K562 (cell line): ENCODE data around the gene WWOX. TPM values are rescaled to one million over a fixed set of nuclear protein-coding genes. Genes with fewer than 3 reads are reported as not detected.

Experiments
- ATAC-seq: fragments of 200-7000 bp; cut with Tn5 transposase; 3 replicates; pipeline ENCODE4 v1.9.1; 2020; ENCODE audit warnings: moderate library complexity
- BruUV-seq: library from RNA; stranded (reverse); fragments of 400-500 nt; replicated peaks from 2 replicates; lab custom pipeline; 2021; lab: Mats Ljungman, UMichigan
- CTCF ChIA-PET: fragments of 300-600 bp; formaldehyde crosslinking; extraction: SDS; loops from one replicate; lab custom pipeline; 2021; ENCODE audit warnings: low intra/inter-chr PET ratio; lab: Yijun Ruan, JAX
- POLR2A ChIA-PET: fragments of 300-600, 350-650 bp; sonication (Branson Sonifier 250); formaldehyde crosslinking; extraction: SDS; loops from one replicate; lab custom pipeline; 2021; ENCODE audit warnings: antibody characterized with exemption, inconsistent platforms; lab: Yijun Ruan, JAX
- DNase-seq, 4 experiments: peaks; one replicate each; pipeline versions ENCODE4 v3.0.0 to v3.0.0-alpha.2; 2011 to 2018; ENCODE audit warnings: low spot score in 3 of 4, mixed read lengths in 3 of 4; ENCODE audit errors: extremely low read depth in 1 of 4
- FAIRE-seq: peaks from 2 replicates; lab custom pipeline; 2011; peaks lifted over from hg19 to GRCh38; lab: Jason Lieb, UNC
- H2AFZ ChIP-seq: 2 replicates; pipeline ENCODE4 v1.6.0; 2011; ENCODE audit warnings: low read depth, low read length, control low read depth, inconsistent platforms
- H3K27ac ChIP-seq: fragments of 200-600 bp; 3 replicates; pipeline ENCODE4 v1.8.0; 2011; ENCODE audit warnings: low read depth, mild to moderate bottlenecking, control low read depth, inconsistent platforms, low read length, moderate library complexity, mixed read lengths; ENCODE audit errors: extremely low read depth
- H3K27me3 ChIP-seq, 2 experiments: fragments of 300-600 bp in 1 of 2; 2 replicates in 1 of 2; 3 replicates in 1 of 2; pipeline versions ENCODE4 v1.6.0 to v1.8.0; 2011; ENCODE audit warnings: inconsistent platforms in 2 of 2, low read length in 2 of 2, mild to moderate bottlenecking in 1 of 2, mixed read lengths in 1 of 2, moderate library complexity in 1 of 2; ENCODE audit not compliant: control insufficient read depth in 2 of 2, insufficient read depth in 2 of 2
- H3K36me3 ChIP-seq: fragments of 300-600 bp; 3 replicates; pipeline ENCODE4 v1.8.0; 2011; ENCODE audit warnings: mild to moderate bottlenecking, low read length, inconsistent platforms; ENCODE audit not compliant: control insufficient read depth, insufficient read depth
- H3K4me1 ChIP-seq, 2 experiments: fragments of 200-600 bp in 1 of 2; replicated peaks in 1 of 2; 2 replicates in 1 of 2; 3 replicates in 1 of 2; pipeline versions ENCODE4 v1.5.1 to v1.8.0; 2011; ENCODE audit warnings: inconsistent platforms in 2 of 2, low read length in 2 of 2, mild to moderate bottlenecking in 1 of 2, mixed read lengths in 1 of 2, moderate library complexity in 1 of 2; ENCODE audit not compliant: control insufficient read depth in 2 of 2, insufficient read depth in 2 of 2
- H3K4me2 ChIP-seq: 2 replicates; pipeline ENCODE4 v1.6.1; 2011; ENCODE audit warnings: low read length, control low read depth, inconsistent platforms, mixed read lengths; ENCODE audit not compliant: insufficient read depth
- H3K4me3 ChIP-seq: fragments of 200-600 bp; sonication (generic), shearing (Covaris generic); 2 replicates; pipeline ENCODE4 v1.5.1; 2016; ENCODE audit warnings: control low read depth, inconsistent platforms
- H3K79me2 ChIP-seq: fragments of 200-600 bp; 3 replicates; pipeline ENCODE4 v1.8.0; 2011; ENCODE audit warnings: low read length, inconsistent platforms; ENCODE audit not compliant: control insufficient read depth, insufficient read depth
- H3K9ac ChIP-seq, 2 experiments: 2 replicates each; pipeline versions ENCODE4 v1.6.0 to v1.6.1; 2011; ENCODE audit warnings: low read depth in 2 of 2, low read length in 2 of 2, control low read depth in 1 of 2, inconsistent platforms in 1 of 2, mild to moderate bottlenecking in 1 of 2, mixed read lengths in 1 of 2; ENCODE audit not compliant: insufficient read depth in 1 of 2
- H3K9me1 ChIP-seq: one replicate; pipeline ENCODE4 v1.6.0; 2011; ENCODE audit warnings: inconsistent platforms, mild to moderate bottlenecking, low read length, moderate library complexity; ENCODE audit not compliant: control insufficient read depth, insufficient read depth
- H3K9me3 ChIP-seq: replicated peaks from 2 replicates; pipeline ENCODE4 v1.5.1; 2011; ENCODE audit warnings: low read depth, low read length, inconsistent platforms; ENCODE audit not compliant: control insufficient read depth, insufficient read depth
- H4K20me1 ChIP-seq: replicated peaks from 2 replicates; pipeline ENCODE4 v1.6.1; 2011; ENCODE audit warnings: low read length, inconsistent platforms, mixed read lengths; ENCODE audit not compliant: control insufficient read depth, insufficient read depth
- FOXM1 ChIP-seq, 2 experiments: fragments of 450-650 bp in 1 of 2; sonication (generic) in 1 of 2; formaldehyde crosslinking in 1 of 2; IDR thresholded peaks; 2 replicates each; pipeline versions ENCODE4 v1.6.1 to v1.9.0; 2017 to 2022; ENCODE audit warnings: low read depth in 2 of 2, mild to moderate bottlenecking in 2 of 2, missing genetic modification reagents in 1 of 2, moderate library complexity in 1 of 2
- HINFP ChIP-seq: fragments of 450-650 bp; conservative IDR thresholded peaks from 2 replicates; pipeline ENCODE4 v1.6.1; 2016; ENCODE audit warnings: missing genetic modification characterization, low read depth, mild to moderate bottlenecking, control low read depth, missing compliant biosample characterization
- MIER1 ChIP-seq: fragments of 450-650 bp; IDR thresholded peaks from 2 replicates; pipeline ENCODE4 v1.6.1; 2016; ENCODE audit warnings: antibody characterized with exemption, mild to moderate bottlenecking, low read depth
- PYGO2 ChIP-seq: fragments of 450-650 bp; IDR thresholded peaks from 2 replicates; pipeline ENCODE4 v1.6.1; 2016; ENCODE audit warnings: mild to moderate bottlenecking, missing genetic modification characterization, moderate library complexity, missing compliant biosample characterization
- RBM15 ChIP-seq: fragments of 200-400 bp; formaldehyde crosslinking; IDR thresholded peaks from 2 replicates; pipeline ENCODE4 v1.6.1; 2018; ENCODE audit warnings: mild to moderate bottlenecking, low read length, moderate library complexity; ENCODE audit not compliant: insufficient read depth
- SIN3A ChIP-seq, 2 experiments: fragments of 150-350 bp in 1 of 2; IDR thresholded peaks; 2 replicates each; pipeline ENCODE4 v1.6.1; 2011 to 2016; ENCODE audit warnings: borderline replicate concordance in 2 of 2, low read depth in 2 of 2, low read length in 2 of 2, mild to moderate bottlenecking in 2 of 2, moderate library complexity in 2 of 2; ENCODE audit not compliant: control insufficient read depth in 1 of 2
- TCF3 ChIP-seq: sonication (generic); formaldehyde crosslinking; IDR thresholded peaks from 2 replicates; pipeline ENCODE4 v1.4.0; 2020; ENCODE audit warnings: mild to moderate bottlenecking, missing genetic modification reagents
- THRB ChIP-seq: fragments of 450-650 bp; formaldehyde crosslinking; conservative IDR thresholded peaks from 2 replicates; pipeline ENCODE4 v1.4.0; 2022; ENCODE audit warnings: mild to moderate bottlenecking, missing genetic modification characterization
- YY1 ChIP-seq, 3 experiments: IDR thresholded peaks; 2 replicates each; pipeline ENCODE4 v1.6.1; 2011; ENCODE audit warnings: low read length in 2 of 3, mild to moderate bottlenecking in 2 of 3, moderate library complexity in 2 of 3, borderline replicate concordance in 1 of 3, control low read depth in 1 of 3, low read depth in 1 of 3; ENCODE audit not compliant: insufficient read depth in 3 of 3, insufficient replicate concordance in 2 of 3, control insufficient read depth in 1 of 3, insufficient read length in 1 of 3; ENCODE audit errors: extremely low read depth in 1 of 3
- ZHX1 ChIP-seq: fragments of 150-350 bp; conservative IDR thresholded peaks from 2 replicates; pipeline ENCODE4 v1.6.1; 2014; ENCODE audit warnings: low read length
- in situ Hi-C: fragments of 300-500 bp; cut with MboI; formaldehyde crosslinking; loops from 4 replicates; pipeline ENCODE4 v1.15.0; 2018; ENCODE audit warnings: inconsistent platforms, mixed read lengths
- intact Hi-C: fragments of 100-400 bp; cut with micrococcal nuclease; formaldehyde crosslinking; loops from 2 replicates; pipeline ENCODE4 v1.14.2; 2022
- polyA plus RNA-seq, 8 experiments: library from polyadenylated mRNA; depleted of rRNA in 4 of 8; stranded (reverse) in 5 of 8; unstranded in 3 of 8; fragments of >200 nt; fragmentation: Nextera tagmentation in 2 of 8; fragmentation: Illumina TruSeq in 1 of 8; extraction: Ambion mirVana in 2 of 8; extraction: Trizol in 1 of 8; gene quantifications; 2 replicates each; pipeline versions ENCODE4 v1.2.1 to v1.2.3, GENCODE V29; 2011 to 2014; ENCODE audit warnings: inconsistent platforms in 1 of 8, missing spikeins in 1 of 8
- total RNA-seq, 7 experiments: library from RNA; depleted of rRNA in 6 of 7; stranded (reverse); fragments of >200 nt in 6 of 7; fragmentation: Illumina TruSeq in 2 of 7; extraction: Trizol in 2 of 7; gene quantifications; 2 replicates each; pipeline versions ENCODE4 v1.2.1 to v1.2.3, GENCODE V29; 2011 to 2021; ENCODE audit warnings: low replicate concordance in 1 of 7
- TF ChIP-seq, protein P1 (sequence below): fragments of 450-650 bp; IDR thresholded peaks from 2 replicates; pipeline ENCODE4 v1.6.1; 2016; ENCODE audit warnings: mild to moderate bottlenecking

The WWOX gene
- total and polyA plus RNA-seq, 9 of the 15 experiments (the other 6 are each of a cell fraction or from before 2014, with no cell fraction given) = 1.6 to 22.7 (median 8.1) TPM

- TF ChIP-seq, protein P1, sequence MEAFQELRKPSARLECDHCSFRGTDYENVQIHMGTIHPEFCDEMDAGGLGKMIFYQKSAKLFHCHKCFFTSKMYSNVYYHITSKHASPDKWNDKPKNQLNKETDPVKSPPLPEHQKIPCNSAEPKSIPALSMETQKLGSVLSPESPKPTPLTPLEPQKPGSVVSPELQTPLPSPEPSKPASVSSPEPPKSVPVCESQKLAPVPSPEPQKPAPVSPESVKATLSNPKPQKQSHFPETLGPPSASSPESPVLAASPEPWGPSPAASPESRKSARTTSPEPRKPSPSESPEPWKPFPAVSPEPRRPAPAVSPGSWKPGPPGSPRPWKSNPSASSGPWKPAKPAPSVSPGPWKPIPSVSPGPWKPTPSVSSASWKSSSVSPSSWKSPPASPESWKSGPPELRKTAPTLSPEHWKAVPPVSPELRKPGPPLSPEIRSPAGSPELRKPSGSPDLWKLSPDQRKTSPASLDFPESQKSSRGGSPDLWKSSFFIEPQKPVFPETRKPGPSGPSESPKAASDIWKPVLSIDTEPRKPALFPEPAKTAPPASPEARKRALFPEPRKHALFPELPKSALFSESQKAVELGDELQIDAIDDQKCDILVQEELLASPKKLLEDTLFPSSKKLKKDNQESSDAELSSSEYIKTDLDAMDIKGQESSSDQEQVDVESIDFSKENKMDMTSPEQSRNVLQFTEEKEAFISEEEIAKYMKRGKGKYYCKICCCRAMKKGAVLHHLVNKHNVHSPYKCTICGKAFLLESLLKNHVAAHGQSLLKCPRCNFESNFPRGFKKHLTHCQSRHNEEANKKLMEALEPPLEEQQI = no peak
- TF ChIP-seq TCF3 (CRISPR knock-in tag) (no peak), ZHX1 (no peak)
Observed at GRCh38 chr16:78405833-78406232, 306.4 kb downstream of the WWOX start (continued).

- Histone ChIP-seq H3K36me3 (no peaks in the 10 kb centered on the region), H3K4me3 (no peak overlapping the region), H3K9me1 (no peaks in the 10 kb centered on the region), H3K79me2 (no peaks in the 10 kb centered on the region), H3K27me3 (no peaks in the 10 kb centered on the region), H3K9ac (no peak overlapping the region), H4K20me1 (no peaks in the 10 kb centered on the region), H3K27ac (no peak overlapping the region), H2AFZ (no peak overlapping the region), H3K4me1 (no peaks in the 10 kb centered on the region), H3K9me3 (no peaks in the 10 kb centered on the region; the same call in 1 of the 2 replicates), H3K4me2 (no peak overlapping the region)
- in situ Hi-C loops (no loop called here), intact Hi-C loops (no loop called here)
- BruUV-seq = no TSS peak
- CTCF ChIA-PET = no interaction called here
- ATAC-seq (no peak), DNase-seq (no peak), FAIRE-seq (no peak)
- POLR2A ChIA-PET = no interaction called here
- TF ChIP-seq THRB (CRISPR knock-in tag) = no peak
- TF ChIP-seq RBM15 = no peak
- no peak for TF ChIP-seq YY1 (IDR thresholded peaks at IDR 0.05; ENCODE audit: borderline replicate concordance in 1 of 3, control insufficient read depth in 1 of 3, extremely low read depth in 1 of 3, insufficient read depth in 3 of 3, insufficient read length in 1 of 3, insufficient replicate concordance in 2 of 3, low read depth in 1 of 3, low read length in 2 of 3)
- TF ChIP-seq MIER1 = no peak
- no peak for TF ChIP-seq FOXM1 (IDR thresholded peaks at IDR 0.05; ENCODE audit: low read depth)
- TF ChIP-seq FOXM1 (CRISPR knock-in tag; IDR thresholded peaks at IDR 0.05; ENCODE audit: low read depth) = no peak
- TF ChIP-seq HINFP = no peak
- TF ChIP-seq PYGO2 = no peak
- no peak for TF ChIP-seq SIN3A (IDR thresholded peaks at IDR 0.05; ENCODE audit: borderline replicate concordance in 2 of 2, control insufficient read depth in 1 of 2, low read depth in 2 of 2, low read length in 2 of 2)
Observed at GRCh38 chr16:78407191-78407590, 307.7 kb downstream of the WWOX start.
